Ishikawa (cell line): ENCODE data around the gene LILRB2.

Source experiments
- CEBPB ChIP-seq: IDR thresholded peaks from 2 replicates; pipeline ENCODE4 v1.6.1; 2012
- CREB1 ChIP-seq: IDR thresholded peaks from 2 replicates; pipeline ENCODE4 v1.6.1; 2012; ENCODE audit warnings: low read depth
- EGR1 ChIP-seq: IDR thresholded peaks from 2 replicates; pipeline ENCODE4 v1.6.1; 2012
- EP300 ChIP-seq: IDR thresholded peaks from 2 replicates; pipeline ENCODE4 v1.6.1; 2012; ENCODE audit warnings: borderline replicate concordance
- FOXM1 ChIP-seq: IDR thresholded peaks from 2 replicates; pipeline ENCODE4 v1.6.1; 2012; ENCODE audit warnings: low read depth, borderline replicate concordance
- NFIC ChIP-seq: IDR thresholded peaks from 2 replicates; pipeline ENCODE4 v1.6.1; 2012
- RAD21 ChIP-seq: IDR thresholded peaks from 2 replicates; pipeline ENCODE4 v1.6.1; 2012; ENCODE audit warnings: low read depth
- TAF1 ChIP-seq: IDR thresholded peaks from 2 replicates; pipeline ENCODE4 v1.6.1; 2012; ENCODE audit warnings: low read depth, mild to moderate bottlenecking
- TCF12 ChIP-seq: IDR thresholded peaks from 2 replicates; pipeline ENCODE4 v1.6.1; 2012; ENCODE audit warnings: low read depth
- TEAD4 ChIP-seq: IDR thresholded peaks from 2 replicates; pipeline ENCODE4 v1.6.1; 2012
- YY1 ChIP-seq: IDR thresholded peaks from 2 replicates; pipeline ENCODE4 v1.6.1; 2012; ENCODE audit warnings: low read depth
- ZBTB7A ChIP-seq: IDR thresholded peaks from 2 replicates; pipeline ENCODE4 v1.6.1; 2012; ENCODE audit warnings: low read depth
- TF ChIP-seq, protein P1 (sequence below): IDR thresholded peaks from 2 replicates; pipeline ENCODE4 v1.6.1; 2012
- TF ChIP-seq, protein P2 (sequence below): IDR thresholded peaks from 2 replicates; pipeline ENCODE4 v1.6.1; 2012; ENCODE audit warnings: low read depth, mild to moderate bottlenecking
- TF ChIP-seq, protein P3 (sequence below): IDR thresholded peaks from 2 replicates; pipeline ENCODE4 v1.6.1; 2012

The LILRB2 gene

DNA sequence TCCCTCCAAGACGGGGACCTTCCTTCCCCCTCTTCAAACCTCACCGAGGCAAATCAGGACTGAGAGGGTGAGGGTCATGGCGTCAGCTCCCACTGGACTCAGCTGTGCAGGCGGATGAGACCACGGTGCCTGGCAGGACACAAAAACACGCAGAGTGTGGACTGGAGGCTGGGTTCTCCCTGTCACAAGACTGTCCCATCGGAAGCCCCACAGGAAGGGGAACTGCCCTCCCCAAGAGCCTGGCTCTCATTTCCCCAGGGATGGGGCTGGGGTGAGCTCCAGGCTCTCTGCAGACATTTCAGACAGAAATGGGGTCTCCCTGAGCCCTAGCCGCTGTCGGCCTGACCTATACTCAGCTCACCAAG is 23.8 kb downstream of the LILRB2 start, which contains the start of gene LILRB5:
TSS of gene LILRB5 (minus strand) at position 158 of the 365 bp plus-strand sequence. CDS start at position 78, 80 bp downstream.
- no peak for TF ChIP-seq CEBPB
- no peak for TF ChIP-seq FOXM1
- TF ChIP-seq TCF12 = no peak
- no peak for TF ChIP-seq TAF1
- TF ChIP-seq, protein P1, sequence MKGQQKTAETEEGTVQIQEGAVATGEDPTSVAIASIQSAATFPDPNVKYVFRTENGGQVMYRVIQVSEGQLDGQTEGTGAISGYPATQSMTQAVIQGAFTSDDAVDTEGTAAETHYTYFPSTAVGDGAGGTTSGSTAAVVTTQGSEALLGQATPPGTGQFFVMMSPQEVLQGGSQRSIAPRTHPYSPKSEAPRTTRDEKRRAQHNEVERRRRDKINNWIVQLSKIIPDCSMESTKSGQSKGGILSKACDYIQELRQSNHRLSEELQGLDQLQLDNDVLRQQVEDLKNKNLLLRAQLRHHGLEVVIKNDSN = no peak
- TF ChIP-seq EGR1 = no peak
- TF ChIP-seq CREB1 = no peak
- TF ChIP-seq ZBTB7A = no peak
- no peak for TF ChIP-seq RAD21
- no peak for TF ChIP-seq TEAD4
- TF ChIP-seq, protein P2, sequence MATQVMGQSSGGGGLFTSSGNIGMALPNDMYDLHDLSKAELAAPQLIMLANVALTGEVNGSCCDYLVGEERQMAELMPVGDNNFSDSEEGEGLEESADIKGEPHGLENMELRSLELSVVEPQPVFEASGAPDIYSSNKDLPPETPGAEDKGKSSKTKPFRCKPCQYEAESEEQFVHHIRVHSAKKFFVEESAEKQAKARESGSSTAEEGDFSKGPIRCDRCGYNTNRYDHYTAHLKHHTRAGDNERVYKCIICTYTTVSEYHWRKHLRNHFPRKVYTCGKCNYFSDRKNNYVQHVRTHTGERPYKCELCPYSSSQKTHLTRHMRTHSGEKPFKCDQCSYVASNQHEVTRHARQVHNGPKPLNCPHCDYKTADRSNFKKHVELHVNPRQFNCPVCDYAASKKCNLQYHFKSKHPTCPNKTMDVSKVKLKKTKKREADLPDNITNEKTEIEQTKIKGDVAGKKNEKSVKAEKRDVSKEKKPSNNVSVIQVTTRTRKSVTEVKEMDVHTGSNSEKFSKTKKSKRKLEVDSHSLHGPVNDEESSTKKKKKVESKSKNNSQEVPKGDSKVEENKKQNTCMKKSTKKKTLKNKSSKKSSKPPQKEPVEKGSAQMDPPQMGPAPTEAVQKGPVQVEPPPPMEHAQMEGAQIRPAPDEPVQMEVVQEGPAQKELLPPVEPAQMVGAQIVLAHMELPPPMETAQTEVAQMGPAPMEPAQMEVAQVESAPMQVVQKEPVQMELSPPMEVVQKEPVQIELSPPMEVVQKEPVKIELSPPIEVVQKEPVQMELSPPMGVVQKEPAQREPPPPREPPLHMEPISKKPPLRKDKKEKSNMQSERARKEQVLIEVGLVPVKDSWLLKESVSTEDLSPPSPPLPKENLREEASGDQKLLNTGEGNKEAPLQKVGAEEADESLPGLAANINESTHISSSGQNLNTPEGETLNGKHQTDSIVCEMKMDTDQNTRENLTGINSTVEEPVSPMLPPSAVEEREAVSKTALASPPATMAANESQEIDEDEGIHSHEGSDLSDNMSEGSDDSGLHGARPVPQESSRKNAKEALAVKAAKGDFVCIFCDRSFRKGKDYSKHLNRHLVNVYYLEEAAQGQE = no peak
- TF ChIP-seq, protein P3, sequence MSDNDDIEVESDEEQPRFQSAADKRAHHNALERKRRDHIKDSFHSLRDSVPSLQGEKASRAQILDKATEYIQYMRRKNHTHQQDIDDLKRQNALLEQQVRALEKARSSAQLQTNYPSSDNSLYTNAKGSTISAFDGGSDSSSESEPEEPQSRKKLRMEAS = no peak
- TF ChIP-seq EP300 = no peak
- no peak for TF ChIP-seq NFIC
- no peak for TF ChIP-seq YY1

DNA sequence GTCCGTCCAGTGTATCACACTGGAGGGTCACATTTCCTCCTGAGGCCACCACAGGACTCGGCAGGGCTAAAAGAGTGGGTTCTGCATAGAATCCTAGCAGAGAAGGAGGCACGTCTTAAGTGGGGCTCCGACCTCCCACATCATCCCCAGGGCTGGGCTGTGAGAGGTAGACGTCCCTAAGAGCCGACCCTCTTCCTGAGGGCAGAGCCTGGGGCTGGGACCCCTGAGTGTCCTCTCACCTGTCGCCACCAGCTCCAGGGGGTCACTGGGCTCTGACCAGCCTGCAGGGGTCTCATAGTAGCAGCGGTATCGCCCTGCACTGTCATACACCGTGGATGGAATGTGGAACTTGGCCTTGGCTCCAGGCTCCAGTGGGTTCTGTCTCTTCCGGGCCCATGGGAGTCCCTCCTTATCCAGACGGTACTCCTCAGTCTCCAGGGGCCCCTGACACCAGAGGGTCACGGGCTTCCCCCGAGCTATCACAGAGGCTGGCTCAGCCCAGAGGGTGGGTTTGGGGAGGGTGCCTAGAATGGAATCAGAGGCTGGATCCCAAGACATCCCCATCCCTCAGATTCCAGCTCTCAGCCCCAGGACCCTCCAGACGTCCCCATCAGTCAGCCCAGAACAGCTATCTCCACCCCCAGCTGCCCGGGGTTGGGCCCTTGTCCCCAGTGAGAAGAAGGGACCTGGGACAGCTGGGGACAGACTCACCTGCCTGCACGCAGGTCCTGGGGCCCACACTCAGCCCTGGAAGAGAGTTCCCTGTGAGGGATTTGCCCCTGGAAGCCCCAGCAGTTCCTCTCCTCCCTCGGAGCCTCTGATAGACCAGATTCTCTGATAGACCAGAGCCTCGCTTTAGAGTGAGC is 24.4 kb downstream of the LILRB2 start:
- TF ChIP-seq EP300 (no peak), CEBPB (no peak)
- TF ChIP-seq, protein P3 = no peak

DNA sequence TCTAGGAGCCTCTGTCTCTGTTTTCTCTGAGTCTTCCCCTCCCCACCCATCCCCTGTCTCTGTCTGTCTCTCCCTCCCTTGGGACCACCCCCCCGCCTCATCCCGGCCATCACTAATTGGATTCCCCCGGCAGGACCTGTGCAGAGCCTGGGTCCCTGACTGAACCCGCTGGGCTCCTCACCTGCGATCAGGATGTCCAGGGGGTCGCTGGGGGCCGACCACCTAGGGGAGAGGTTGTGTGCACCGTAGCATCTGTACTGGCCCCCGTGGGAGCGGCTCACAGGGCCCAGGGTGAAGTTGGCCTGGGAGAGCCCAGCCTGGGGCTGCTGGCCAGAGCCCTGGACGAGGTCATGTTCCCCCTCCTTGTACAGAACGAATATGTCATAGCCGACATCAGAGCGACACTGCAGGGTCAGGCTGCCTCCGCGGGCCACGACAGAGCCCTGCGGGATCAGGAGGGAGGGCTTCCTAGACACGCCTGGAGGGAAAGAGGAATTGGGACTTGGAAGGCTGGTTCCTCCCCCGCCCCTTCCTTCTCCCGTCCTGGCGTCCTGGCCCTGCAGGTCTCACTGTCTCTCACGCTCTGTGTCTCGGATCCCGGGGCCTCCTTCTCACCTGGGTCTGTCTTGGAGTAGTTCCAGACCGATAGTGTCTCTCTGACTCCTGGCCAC is 25.7 kb downstream of the LILRB2 start:
- TF ChIP-seq YY1 (no peak), TAF1 (no peak), CREB1 (no peak), RAD21 (no peak), EP300 (no peak), TCF12 (no peak), TEAD4 (no peak), FOXM1 (no peak), NFIC (no peak), CEBPB (no peak)
- TF ChIP-seq, protein P1 = no peak
- TF ChIP-seq, protein P2 = no peak

DNA sequence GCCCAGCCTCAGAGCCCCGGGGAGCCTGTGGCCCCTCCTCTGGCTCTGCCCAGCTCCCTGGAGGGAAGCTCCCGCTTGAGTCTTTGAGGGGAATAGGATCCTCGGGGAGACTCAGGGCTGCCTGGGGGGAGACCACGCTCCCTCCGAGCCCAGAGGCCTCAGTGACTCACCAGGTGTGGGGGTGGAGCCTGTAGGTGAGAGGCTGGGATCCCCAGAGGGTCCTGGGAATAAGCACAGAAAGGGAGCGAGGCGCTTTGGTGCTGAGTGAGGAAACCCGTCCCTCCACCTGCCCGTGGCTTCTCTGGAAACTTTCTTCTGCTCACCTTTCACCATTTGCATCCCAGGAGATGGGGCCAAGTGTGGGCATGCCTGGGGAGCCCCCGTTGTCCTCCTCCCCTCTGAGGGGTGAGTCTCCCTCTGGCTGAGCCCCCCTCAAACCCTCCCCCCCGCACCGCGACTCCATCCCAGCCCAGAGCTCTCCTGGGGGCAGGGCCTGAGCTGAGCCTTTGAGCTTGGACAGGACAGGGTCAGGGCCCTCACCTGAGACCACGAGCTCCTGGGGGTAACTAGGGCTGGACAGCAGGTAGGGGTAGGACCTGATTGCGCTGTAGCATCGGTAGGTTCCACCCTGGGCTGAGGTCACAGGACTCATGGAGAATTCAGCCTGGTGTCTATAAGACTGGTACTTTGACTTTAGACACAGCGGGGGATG is 26.6 kb downstream of the LILRB2 start:
- TF ChIP-seq, protein P1 = no peak
- no peak for TF ChIP-seq ZBTB7A
- TF ChIP-seq CREB1 = no peak
- no peak for TF ChIP-seq NFIC
- TF ChIP-seq EP300 = no peak
- TF ChIP-seq, protein P2 = no peak
- TF ChIP-seq RAD21 = no peak
- no peak for TF ChIP-seq YY1
- no peak for TF ChIP-seq EGR1
